Measurements from ENCODE around the gene ABL1.
"Not testable (repeated sequence)": the region's sequence is repeated elsewhere in the genome, so short reads cannot be mapped to it uniquely, and the experiment has no call there.

Gene ABL1

GRCh38 chr9:130847306-130848217, 12.5 kb downstream of the ABL1 start:
- CTCF ChIA-PET, result interaction anchor here (0.8 to 1.6 kb wide), 3 partner anchors 18 to 147 kb away, joined by 3 to 4 read pairs (median 4); no protein-coding TSS in a partner anchor
- no peak for TF ChIP-seq CTCF (IDR thresholded peaks at IDR 0.05; ENCODE audit: control extremely low read depth, extremely low read depth, low read depth, missing control alignments)
- no peak for DNase-seq (ENCODE audit: extremely low spot score)
- POLR2A ChIA-PET, result no interaction called here

GRCh38 chr9:130848514-130848913, 13.5 kb downstream of the ABL1 start:
- ChIA-PET POLR2A (interaction anchor here (0.6 kb wide), 1 partner anchor 401 kb away, joined by 3 read pairs; no protein-coding TSS in a partner anchor), CTCF (interaction anchor here (0.8 to 1.0 kb wide), 2 partner anchors 17 to 147 kb away, joined by 3 to 4 read pairs; no protein-coding TSS in a partner anchor)
- not testable (repeated sequence) for DNase-seq (ENCODE audit: extremely low spot score)

GRCh38 chr9:130849356-130849755, 14.3 kb downstream of the ABL1 start:
- POLR2A ChIA-PET, result no interaction called here
- DNase-seq (ENCODE audit: extremely low spot score), result no peak
- TF ChIP-seq CTCF (IDR thresholded peaks at IDR 0.05; ENCODE audit: control extremely low read depth, extremely low read depth, low read depth, missing control alignments), result no peak
- CTCF ChIA-PET, result interaction anchor here (4.1 kb wide), 1 partner anchor 14 kb away, joined by 25 read pairs; no protein-coding TSS in a partner anchor

- CTCF ChIA-PET, result interaction anchor here (1.0 to 4.1 kb wide), 5 partner anchors 11 to 151 kb away, joined by 3 to 25 read pairs (median 10); no protein-coding TSS in a partner anchor
- TF ChIP-seq CTCF (IDR thresholded peaks at IDR 0.05; ENCODE audit: control extremely low read depth, extremely low read depth, low read depth, missing control alignments), result no peak
- no peak for DNase-seq (ENCODE audit: extremely low spot score)
- POLR2A ChIA-PET, result no interaction called here
Observed at GRCh38 chr9:130852801-130853200, 17.7 kb downstream of the ABL1 start.

GRCh38 chr9:130854092-130854491, 19.0 kb downstream of the ABL1 start:
- DNase-seq (ENCODE audit: extremely low spot score), result no peak
- no peak for TF ChIP-seq CTCF (IDR thresholded peaks at IDR 0.05; ENCODE audit: control extremely low read depth, extremely low read depth, low read depth, missing control alignments)
- ChIA-PET CTCF (interaction anchor here (1.3 to 3.4 kb wide), 8 partner anchors 12 to 153 kb away, joined by 3 to 18 read pairs (median 4); no protein-coding TSS in a partner anchor), POLR2A (no interaction called here)

GRCh38 chr9:130854835-130855234, 19.8 kb downstream of the ABL1 start:
- no peak for DNase-seq (ENCODE audit: extremely low spot score)
- no peak for TF ChIP-seq CTCF (IDR thresholded peaks at IDR 0.05; ENCODE audit: control extremely low read depth, extremely low read depth, low read depth, missing control alignments)
- POLR2A ChIA-PET, result no interaction called here
- CTCF ChIA-PET, result interaction anchor here (1.0 to 3.4 kb wide), 10 partner anchors 9 to 153 kb away, joined by 3 to 18 read pairs (median 4); no protein-coding TSS in a partner anchor

GRCh38 chr9:130856474-130856873, 21.4 kb downstream of the ABL1 start:
- no peak for TF ChIP-seq CTCF (IDR thresholded peaks at IDR 0.05; ENCODE audit: control extremely low read depth, extremely low read depth, low read depth, missing control alignments)
- CTCF ChIA-PET, result interaction anchor here (1.1 to 1.9 kb wide), 2 partner anchors 16 to 155 kb away, joined by 3 to 4 read pairs; no protein-coding TSS in a partner anchor
- POLR2A ChIA-PET, result no interaction called here
- no peak for DNase-seq (ENCODE audit: extremely low spot score)
